PC-3 (cell line): ENCODE results near the gene TNS3. TPM values are rescaled to one million over a fixed set of nuclear protein-coding genes. Genes with fewer than 3 reads are reported as not detected.
"Not testable (repeated sequence)": the region's sequence is repeated elsewhere in the genome, so short reads cannot be mapped to it uniquely, and the experiment has no call there.

Experiments used
- ATAC-seq: fragments of 200-7000 bp; cut with Tn5 transposase; 2 replicates; pipeline ENCODE4 v1.9.1; 2020; ENCODE audit warnings: mild to moderate bottlenecking, moderate library complexity
- BruUV-seq: library from RNA; stranded (reverse); fragments of 400-500 nt; replicated peaks from 2 replicates; lab custom pipeline; 2021; lab: Mats Ljungman, UMichigan
- CTCF ChIA-PET: fragments of 300-600 bp; sonication (Branson Sonifier 250); formaldehyde crosslinking; loops from one replicate; lab custom pipeline; 2022; ENCODE audit warnings: antibody characterized with exemption; lab: Charles Lee
- POLR2A ChIA-PET: fragments of 300-600 bp; sonication (Branson Sonifier 250); formaldehyde crosslinking; loops from one replicate; lab custom pipeline; 2022; ENCODE audit warnings: antibody characterized with exemption; ENCODE audit not compliant: unreplicated experiment; lab: Charles Lee
- DNase-seq: peaks from one replicate; pipeline ENCODE4 v3.0.0-alpha.2; 2015
- H2AFZ ChIP-seq: fragments of 300-600 bp; sonication (generic); 2 replicates; pipeline ENCODE4 v1.6.0; 2016; ENCODE audit warnings: antibody characterized with exemption, low read length
- H3F3A ChIP-seq: fragments of 300-600 bp; sonication (generic); one replicate; pipeline ENCODE4 v1.6.0; 2017; ENCODE audit warnings: antibody characterized with exemption, low read length, control low read depth, mild to moderate bottlenecking; ENCODE audit not compliant: unreplicated experiment
- H3K27ac ChIP-seq: fragments of 300-600 bp; sonication (generic); 2 replicates; pipeline ENCODE4 v1.5.1; 2016; ENCODE audit warnings: mild to moderate bottlenecking, low read length
- H3K27me3 ChIP-seq: fragments of 300-600 bp; sonication (generic); 2 replicates; pipeline ENCODE4 v1.6.1; 2016; ENCODE audit warnings: low read length, mixed read lengths
- H3K36me3 ChIP-seq: fragments of 300-600 bp; sonication (generic); 2 replicates; pipeline ENCODE4 v1.6.1; 2016; ENCODE audit warnings: low read depth, mixed run types, low read length, mixed read lengths
- H3K4me1 ChIP-seq: fragments of 300-600 bp; sonication (generic); 2 replicates; pipeline ENCODE4 v1.5.1; 2016; ENCODE audit warnings: low read length; ENCODE audit not compliant: insufficient read depth
- H3K4me2 ChIP-seq: fragments of 300-600 bp; sonication (generic); 2 replicates; pipeline ENCODE4 v1.6.0; 2016; ENCODE audit warnings: low read length
- H3K4me3 ChIP-seq: fragments of 300-600 bp; sonication (generic); 2 replicates; pipeline ENCODE4 v1.5.1; 2016; ENCODE audit warnings: mild to moderate bottlenecking, low read length, mixed read lengths
- H3K79me2 ChIP-seq: fragments of 300-600 bp; sonication (generic); 2 replicates; pipeline ENCODE4 v1.6.1; 2017; ENCODE audit warnings: low read length, mixed read lengths
- H3K9ac ChIP-seq: fragments of 300-600 bp; sonication (generic); 2 replicates; pipeline ENCODE4 v1.6.0; 2016; ENCODE audit warnings: mild to moderate bottlenecking, low read length
- H3K9me2 ChIP-seq: fragments of 300-600 bp; sonication (generic); replicated peaks from 2 replicates; pipeline ENCODE4 v1.6.1; 2016; ENCODE audit warnings: mixed run types, low read length, mixed read lengths
- H3K9me3 ChIP-seq: fragments of 300-600 bp; sonication (generic); 2 replicates; pipeline ENCODE4 v1.6.1; 2016; ENCODE audit warnings: low read length, mixed read lengths
- H4K20me1 ChIP-seq: fragments of 300-600 bp; sonication (generic); 2 replicates; pipeline ENCODE4 v1.6.1; 2016; ENCODE audit warnings: low read length, mixed read lengths
- CTCF ChIP-seq: fragments of 300-600 bp; sonication (generic); conservative IDR thresholded peaks from 2 replicates; pipeline ENCODE4 v1.5.1; 2017; ENCODE audit warnings: antibody characterized with exemption, low read depth, mild to moderate bottlenecking, low read length
- EZH2 ChIP-seq: fragments of 300-600 bp; sonication (generic); IDR thresholded peaks from one replicate; pipeline ENCODE4 v1.6.1; 2017; ENCODE audit warnings: antibody characterized with exemption, mild to moderate bottlenecking, low read length; ENCODE audit not compliant: unreplicated experiment
- EZH2phosphoT487 ChIP-seq: fragments of 300-600 bp; sonication (generic); IDR thresholded peaks from 2 replicates; pipeline ENCODE4 v1.6.1; 2018; ENCODE audit warnings: mild to moderate bottlenecking, antibody characterized with exemption, low read length, borderline replicate concordance
- intact Hi-C: fragments of 100-400 bp; cut with micrococcal nuclease; formaldehyde crosslinking; loops from 2 replicates; pipeline ENCODE4 v1.9.0; 2023
- total RNA-seq: library from RNA; depleted of rRNA; stranded (reverse); fragments of >200 nt; gene quantifications from 2 replicates; pipeline ENCODE4 v1.2.3, GENCODE V29; 2014

TNS3 gene
- total RNA-seq, 1 experiment from 2014 or later = 72.3 TPM

GRCh38 chr7:47591655-47592572 is 10.0 kb upstream of the TNS3 start:
- TF ChIP-seq CTCF (no peak), EZH2 (no peak), EZH2phosphoT487 (no peak)
- CTCF ChIA-PET = interaction anchor here (0.5 kb wide), 1 partner anchor 227 kb away, joined by 6 read pairs; no protein-coding TSS in a partner anchor
- peaks cover 30% of the 10 kb centered on the region for H3K4me1 ChIP-seq
- ATAC-seq (peak; percentile 44), DNase-seq (peak; percentile 83)
- H3K4me2 ChIP-seq = peak overlapping the region; percentile 46
- H3K9me2 ChIP-seq = no peaks in the 10 kb centered on the region
- intact Hi-C loops = no loop called here
- peak overlapping the region; percentile 7; the same call in 1 of the 2 replicates for H3K27ac ChIP-seq
- H2AFZ ChIP-seq = peak overlapping the region; percentile 20; the same call in 1 of the 2 replicates
- TSS peak; percentile 65 for BruUV-seq
- H3K9me3 ChIP-seq = no peaks in the 10 kb centered on the region
- H3K36me3 ChIP-seq = no peaks in the 10 kb centered on the region
- POLR2A ChIA-PET = no interaction called here
- H4K20me1 ChIP-seq = no peaks in the 10 kb centered on the region
- no peak overlapping the region for H3K9ac ChIP-seq
- H3K79me2 ChIP-seq = no peaks in the 10 kb centered on the region
- no peaks in the 10 kb centered on the region for H3F3A ChIP-seq
- no peaks in the 10 kb centered on the region for H3K27me3 ChIP-seq
- H3K4me3 ChIP-seq = no peak overlapping the region

- no peaks in the 10 kb centered on the region for H3K9me2 ChIP-seq
- peak overlapping the region; percentile 46 for H3K4me2 ChIP-seq
- no peaks in the 10 kb centered on the region for H4K20me1 ChIP-seq
- peak overlapping the region; percentile 20; the same call in 1 of the 2 replicates for H2AFZ ChIP-seq
- H3K4me3 ChIP-seq = no peak overlapping the region
- ChIA-PET POLR2A (no interaction called here), CTCF (interaction anchor here (0.5 kb wide), 1 partner anchor 228 kb away, joined by 6 read pairs; no protein-coding TSS in a partner anchor)
- H3K27me3 ChIP-seq = no peaks in the 10 kb centered on the region
- no peak overlapping the region for H3K27ac ChIP-seq
- H3K9ac ChIP-seq = no peak overlapping the region
- H3K9me3 ChIP-seq = no peaks in the 10 kb centered on the region
- ATAC-seq (no peak), DNase-seq (no peak)
- H3K79me2 ChIP-seq = no peaks in the 10 kb centered on the region
- no peaks in the 10 kb centered on the region for H3F3A ChIP-seq
- no TSS peak for BruUV-seq
- H3K36me3 ChIP-seq = no peaks in the 10 kb centered on the region
- intact Hi-C loops = no loop called here
- H3K4me1 ChIP-seq = peaks cover 32% of the 10 kb centered on the region
- no peak for TF ChIP-seq EZH2
- TF ChIP-seq EZH2phosphoT487 = no peak
- no peak for TF ChIP-seq CTCF
Observed at GRCh38 chr7:47591089-47591654, 9.3 kb upstream of the TNS3 start.

GRCh38 chr7:47590215-47590614 is 8.3 kb upstream of the TNS3 start:
- H3K27ac ChIP-seq, H3K9ac ChIP-seq, CTCF ChIA-PET, H3K9me3 ChIP-seq, intact Hi-C loops, H3K27me3 ChIP-seq, H3K36me3 ChIP-seq, H3F3A ChIP-seq, H3K79me2 ChIP-seq, H3K4me3 ChIP-seq, POLR2A ChIA-PET, H3K9me2 ChIP-seq, H4K20me1 ChIP-seq, BruUV-seq, ATAC-seq, DNase-seq: not testable (repeated sequence)
- peaks cover 32% of the 10 kb centered on the region for H3K4me1 ChIP-seq
- 0 out of 2 replicates have a peak overlapping the region, but pooled peaks have one; percentile 5 for H3K4me2 ChIP-seq
- H2AFZ ChIP-seq = 0 out of 2 replicates have a peak overlapping the region, but pooled peaks have one; percentile 23
